Keratinocyte (primary cell): Measurements from ENCODE around the gene CABP4. TPM values are rescaled to one million over a fixed set of nuclear protein-coding genes. Genes with fewer than 3 reads are reported as not detected.

Source experiments
- DNase-seq: peaks from one replicate; pipeline ENCODE4 v3.0.0-alpha.2; 2011; ENCODE audit warnings: low read depth, missing footprints, low spot score
- FAIRE-seq: peaks from 2 replicates; lab custom pipeline; 2011; peaks lifted over from hg19 to GRCh38; lab: Jason Lieb, UNC
- H2AFZ ChIP-seq: 2 replicates; pipeline ENCODE4 v1.6.0; 2012; ENCODE audit warnings: low read length, control low read depth, inconsistent platforms; ENCODE audit not compliant: control insufficient read depth
- H3K27ac ChIP-seq: 2 replicates; pipeline ENCODE4 v1.5.1; 2011; ENCODE audit warnings: low read length; ENCODE audit not compliant: control insufficient read depth, insufficient read depth
- H3K27me3 ChIP-seq: 3 replicates; pipeline ENCODE4 v1.6.0; 2011; ENCODE audit warnings: low read length; ENCODE audit not compliant: control insufficient read depth, insufficient read depth; ENCODE audit errors: extremely low read depth
- H3K36me3 ChIP-seq, 2 experiments: 2 replicates in 1 of 2; 3 replicates in 1 of 2; pipeline ENCODE4 v1.5.1; 2011; ENCODE audit warnings: low read length in 2 of 2, mild to moderate bottlenecking in 1 of 2; ENCODE audit not compliant: control insufficient read depth in 2 of 2, insufficient read depth in 2 of 2; ENCODE audit errors: extremely low read depth in 1 of 2
- H3K4me1 ChIP-seq: 3 replicates; pipeline ENCODE4 v1.5.1; 2011; ENCODE audit warnings: low read length; ENCODE audit not compliant: control insufficient read depth, insufficient read depth; ENCODE audit errors: extremely low read depth
- H3K4me2 ChIP-seq: 3 replicates; pipeline ENCODE4 v1.6.0; 2011; ENCODE audit warnings: low read depth, low read length; ENCODE audit not compliant: control insufficient read depth, insufficient read depth; ENCODE audit errors: extremely low read depth
- H3K4me3 ChIP-seq, 3 experiments: fragments of 200-600 bp in 1 of 3; sonication (generic) in 1 of 3; 2 replicates in 2 of 3; 3 replicates in 1 of 3; pipeline ENCODE4 v1.5.1; 2011 to 2016; ENCODE audit warnings: low read length in 3 of 3, mild to moderate bottlenecking in 3 of 3, control low read depth in 2 of 3, inconsistent platforms in 1 of 3, low read depth in 1 of 3, mixed read lengths in 1 of 3, mixed run types in 1 of 3, moderate library complexity in 1 of 3; ENCODE audit not compliant: control insufficient read depth in 2 of 3, insufficient read depth in 2 of 3; ENCODE audit errors: extremely low read depth in 1 of 3
- H3K79me2 ChIP-seq: 2 replicates; pipeline ENCODE4 v1.6.0; 2012; ENCODE audit warnings: low read length; ENCODE audit not compliant: control insufficient read depth, insufficient read depth
- H3K9ac ChIP-seq: 3 replicates; pipeline ENCODE4 v1.6.0; 2011; ENCODE audit warnings: low read length; ENCODE audit not compliant: control insufficient read depth, insufficient read depth; ENCODE audit errors: extremely low read depth
- H3K9me1 ChIP-seq: 3 replicates; pipeline ENCODE4 v1.6.0; 2011; ENCODE audit warnings: low read length; ENCODE audit not compliant: control insufficient read depth, insufficient read depth; ENCODE audit errors: extremely low read depth
- H3K9me3 ChIP-seq: 2 replicates; pipeline ENCODE4 v1.5.1; 2012; ENCODE audit warnings: low read depth, low read length; ENCODE audit not compliant: control insufficient read depth
- H4K20me1 ChIP-seq: 3 replicates; pipeline ENCODE4 v1.6.0; 2011; ENCODE audit warnings: low read length; ENCODE audit not compliant: control insufficient read depth, insufficient read depth; ENCODE audit errors: extremely low read depth
- EZH2 ChIP-seq: IDR thresholded peaks from one replicate; pipeline ENCODE4 v1.6.1; 2012; ENCODE audit warnings: inconsistent platforms, mild to moderate bottlenecking, low read length, moderate library complexity
- dilution Hi-C: fragments of 300-500 bp; cut with MboI; formaldehyde crosslinking; loops from one replicate; pipeline ENCODE4 v1.7.0; 2020; ENCODE audit warnings: low sequenced_read_pairs; ENCODE audit not compliant: extremely low pct_ligation_motif_present
- polyA plus RNA-seq, 5 experiments: library from polyadenylated mRNA; depleted of rRNA in 3 of 5; stranded (reverse) in 3 of 5; stranded (forward) in 1 of 5; unstranded in 1 of 5; fragments of >200 nt; gene quantifications; 1 replicate in 1 of 5; 2 replicates in 3 of 5; 3 replicates in 1 of 5; pipeline versions ENCODE4 v1.2.1 to v1.2.3, GENCODE V29; 2011 to 2012; ENCODE audit warnings: missing spikeins in 2 of 5, low read depth in 1 of 5, low replicate concordance in 1 of 5
- TF ChIP-seq, protein P1 (sequence below), 3 experiments: IDR thresholded peaks in 1 of 3; conservative IDR thresholded peaks in 1 of 3; optimal IDR thresholded peaks in 1 of 3; 2 replicates in 2 of 3; 3 replicates in 1 of 3; pipeline versions ENCODE3 to v1.5.1; 2011; ENCODE audit warnings: low read length in 3 of 3, mild to moderate bottlenecking in 3 of 3, moderate library complexity in 2 of 3, control low read depth in 1 of 3, inconsistent platforms in 1 of 3; ENCODE audit not compliant: insufficient read depth in 2 of 3; ENCODE audit errors: extremely low read depth in 1 of 3

The CABP4 gene
- polyA plus RNA-seq, 1 donor (not counting 4 experiments of a cell fraction or from before 2014, with no cell fraction given): not detected

DNA sequence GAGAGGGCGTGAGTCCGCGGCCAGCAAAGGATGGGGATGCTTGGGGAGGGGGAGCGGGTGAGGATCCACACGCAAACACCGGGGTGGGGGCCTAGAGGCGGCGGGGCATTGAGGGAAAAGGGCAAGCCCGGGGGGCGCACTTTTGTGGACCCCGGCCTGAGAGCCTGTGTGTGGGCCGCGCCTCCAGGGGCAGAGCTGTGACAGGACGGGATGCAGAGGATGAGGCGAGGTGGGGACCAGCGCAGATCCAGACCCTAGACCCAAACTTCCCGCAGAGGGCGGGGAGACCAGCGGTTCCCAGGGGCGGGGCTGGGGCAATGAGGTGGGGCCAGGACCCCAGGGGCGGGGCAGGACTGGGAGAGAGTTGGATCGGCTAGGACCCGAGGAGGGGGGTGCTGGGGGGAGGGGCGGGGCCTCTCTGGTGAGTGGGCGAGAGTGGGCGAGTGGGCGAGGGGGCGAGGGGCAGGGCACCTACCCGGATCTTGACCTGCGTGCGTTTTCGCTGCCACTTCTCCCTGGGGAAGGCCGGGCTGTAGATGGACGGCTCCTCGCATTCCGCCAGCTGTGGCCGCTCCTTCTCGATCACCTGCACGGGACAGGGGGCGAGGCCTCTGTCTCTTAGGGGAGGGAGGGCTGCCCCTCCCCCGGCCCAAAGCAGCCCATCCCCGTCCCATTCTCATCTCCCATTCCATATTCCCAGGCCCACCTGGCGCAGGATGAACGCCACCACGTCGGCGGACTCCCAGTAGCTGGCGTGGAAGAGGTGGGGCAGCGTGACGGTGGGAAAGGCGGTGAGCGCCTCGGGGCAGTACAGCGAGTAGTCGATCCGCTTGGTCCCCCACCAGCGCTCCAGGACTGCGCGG lies 39.4 kb downstream of the CABP4 start:
- no peaks in the 10 kb centered on the region for H3K79me2 ChIP-seq
- no peak overlapping the region for H3K9ac ChIP-seq
- H4K20me1 ChIP-seq: no peaks in the 10 kb centered on the region
- H3K4me2 ChIP-seq: no peak overlapping the region
- H3K27me3 ChIP-seq: no peaks in the 10 kb centered on the region
- H3K9me1 ChIP-seq: no peaks in the 10 kb centered on the region
- H3K36me3 ChIP-seq: peaks cover 14 to 28% of the 10 kb centered on the region in 2 experiments
- FAIRE-seq: no peak
- H2AFZ ChIP-seq: no peak overlapping the region
- no peak overlapping the region for H3K4me3 ChIP-seq
- dilution Hi-C loops: no loop called here
- DNase-seq: no peak
- no peaks in the 10 kb centered on the region for H3K9me3 ChIP-seq
- H3K27ac ChIP-seq: no peak overlapping the region
- no peaks in the 10 kb centered on the region for H3K4me1 ChIP-seq
- TF ChIP-seq, protein P1, sequence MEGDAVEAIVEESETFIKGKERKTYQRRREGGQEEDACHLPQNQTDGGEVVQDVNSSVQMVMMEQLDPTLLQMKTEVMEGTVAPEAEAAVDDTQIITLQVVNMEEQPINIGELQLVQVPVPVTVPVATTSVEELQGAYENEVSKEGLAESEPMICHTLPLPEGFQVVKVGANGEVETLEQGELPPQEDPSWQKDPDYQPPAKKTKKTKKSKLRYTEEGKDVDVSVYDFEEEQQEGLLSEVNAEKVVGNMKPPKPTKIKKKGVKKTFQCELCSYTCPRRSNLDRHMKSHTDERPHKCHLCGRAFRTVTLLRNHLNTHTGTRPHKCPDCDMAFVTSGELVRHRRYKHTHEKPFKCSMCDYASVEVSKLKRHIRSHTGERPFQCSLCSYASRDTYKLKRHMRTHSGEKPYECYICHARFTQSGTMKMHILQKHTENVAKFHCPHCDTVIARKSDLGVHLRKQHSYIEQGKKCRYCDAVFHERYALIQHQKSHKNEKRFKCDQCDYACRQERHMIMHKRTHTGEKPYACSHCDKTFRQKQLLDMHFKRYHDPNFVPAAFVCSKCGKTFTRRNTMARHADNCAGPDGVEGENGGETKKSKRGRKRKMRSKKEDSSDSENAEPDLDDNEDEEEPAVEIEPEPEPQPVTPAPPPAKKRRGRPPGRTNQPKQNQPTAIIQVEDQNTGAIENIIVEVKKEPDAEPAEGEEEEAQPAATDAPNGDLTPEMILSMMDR (optimal IDR thresholded peaks at IDR 0.05 in 1 of 3, IDR thresholded peaks at IDR 0.05 in 1 of 3, conservative IDR thresholded peaks at IDR 0.05 in 1 of 3; ENCODE audit: extremely low read depth in 1 of 3, insufficient read depth in 2 of 3, low read length in 3 of 3): no peak
- no peak for TF ChIP-seq EZH2

- Histone ChIP-seq H3K9me1 (no peaks in the 10 kb centered on the region), H3K9ac (no peak overlapping the region), H3K4me2 (no peak overlapping the region), H3K9me3 (no peaks in the 10 kb centered on the region), H3K4me1 (no peaks in the 10 kb centered on the region), H2AFZ (no peak overlapping the region), H3K79me2 (no peaks in the 10 kb centered on the region), H3K36me3 (peaks cover 15 to 28% of the 10 kb centered on the region in 2 experiments), H3K4me3 (no peak overlapping the region), H3K27me3 (no peaks in the 10 kb centered on the region), H3K27ac (no peak overlapping the region), H4K20me1 (no peaks in the 10 kb centered on the region)
- TF ChIP-seq, protein P1 (optimal IDR thresholded peaks at IDR 0.05 in 1 of 3, IDR thresholded peaks at IDR 0.05 in 1 of 3, conservative IDR thresholded peaks at IDR 0.05 in 1 of 3; ENCODE audit: extremely low read depth in 1 of 3, insufficient read depth in 2 of 3, low read length in 3 of 3): no peak
- TF ChIP-seq EZH2: no peak
- dilution Hi-C loops: no loop called here
- DNase-seq (no peak), FAIRE-seq (no peak)
Observed at GRCh38 chr11:67495234-67496005, 40.3 kb downstream of the CABP4 start.
